Dedifferentiated amniotic fluid mesenchymal stem cell (primary cell): ENCODE data around the gene KRT74.

Source experiments
- DNase-seq: peaks from one replicate; pipeline ENCODE4 v3.0.0-alpha.2; 2016; ENCODE audit errors: extremely low spot score

Gene KRT74

GRCh38 chr12:52573306-52573705 lies 337 bp downstream of the KRT74 start:
- no peak for DNase-seq

- no peak for DNase-seq
These were observed 3.1 kb downstream of the KRT74 start for GRCh38 chr12:52570511-52570910.

GRCh38 chr12:52568111-52568510 lies 5.5 kb downstream of the KRT74 start:
- no peak for DNase-seq

- DNase-seq: no peak
These were observed 6.8 kb downstream of the KRT74 start for GRCh38 chr12:52566847-52567291.

- no peak for DNase-seq
These were observed 9.1 kb downstream of the KRT74 start for GRCh38 chr12:52564582-52564981.

GRCh38 chr12:52561880-52562449 lies 11.7 kb downstream of the KRT74 start:
- no peak for DNase-seq

GRCh38 chr12:52559979-52560378 lies 13.7 kb downstream of the KRT74 start:
- no peak for DNase-seq

GRCh38 chr12:52558781-52559445 lies 14.7 kb downstream of the KRT74 start:
- no peak for DNase-seq

GRCh38 chr12:52557476-52557875 lies 16.2 kb downstream of the KRT74 start:
- DNase-seq: no peak

GRCh38 chr12:52555577-52555976 lies 18.1 kb downstream of the KRT74 start:
- DNase-seq: no peak

GRCh38 chr12:52552681-52553195 lies 20.9 kb downstream of the KRT74 start, which contains the start of gene KRT71:
Gene KRT71 (minus strand): TSS chr12:52553145. CDS start chr12:52553077, 68 bp downstream.
- no peak for DNase-seq

GRCh38 chr12:52552055-52552454 lies 21.6 kb downstream of the KRT74 start:
- no peak for DNase-seq

- no peak for DNase-seq
These were observed 22.3 kb downstream of the KRT74 start for GRCh38 chr12:52551216-52551865.

GRCh38 chr12:52546126-52546525 lies 27.5 kb downstream of the KRT74 start:
- DNase-seq: no peak

- no peak for DNase-seq
These were observed 29.4 kb downstream of the KRT74 start for GRCh38 chr12:52543985-52544883.

GRCh38 chr12:52542785-52543318 lies 30.8 kb downstream of the KRT74 start:
- DNase-seq: no peak

- DNase-seq: no peak
These were observed 31.5 kb downstream of the KRT74 start for GRCh38 chr12:52542157-52542556.

GRCh38 chr12:52541709-52542108 lies 31.9 kb downstream of the KRT74 start:
- DNase-seq: no peak

- DNase-seq: no peak
These were observed 33.1 kb downstream of the KRT74 start for GRCh38 chr12:52540531-52540930.

- no peak for DNase-seq
These were observed 33.8 kb downstream of the KRT74 start for GRCh38 chr12:52539821-52540173.

GRCh38 chr12:52539083-52539820 lies 34.4 kb downstream of the KRT74 start:
- peak; percentile 78 for DNase-seq
